A549 (cell line): ENCODE results near the gene COL28A1. TPM values are rescaled to one million over a fixed set of nuclear protein-coding genes. Genes with fewer than 3 reads are reported as not detected.

ENCODE experiments used
- ATAC-seq, 2 experiments: fragments of 200-7000 bp in 1 of 2; fragments of >200 bp in 1 of 2; cut with Nextera tagmentation in 1 of 2; cut with Tn5 transposase in 1 of 2; 3 replicates each; pipeline versions ENCODE4 v1.8.0 to v1.9.1; 2018 to 2020; ENCODE audit warnings: mild to moderate bottlenecking in 1 of 2, moderate library complexity in 1 of 2
- CTCF ChIA-PET: fragments of 300-600 bp; sonication (Branson Sonifier 250); formaldehyde crosslinking; extraction: SDS; loops from one replicate; lab custom pipeline; 2021; ENCODE audit warnings: antibody characterized with exemption, inconsistent platforms; lab: Yijun Ruan, JAX
- POLR2A ChIA-PET: fragments of 350-600 bp; formaldehyde crosslinking; extraction: SDS; loops from one replicate; lab custom pipeline; 2021; ENCODE audit warnings: antibody characterized with exemption, inconsistent platforms; lab: Yijun Ruan, JAX
- DNase-seq, 2 experiments: peaks; one replicate each; pipeline versions ENCODE4 v3.0.0 to v3.0.0-alpha.2; 2011 to 2016; ENCODE audit warnings: low read depth in 1 of 2, low spot score in 1 of 2
- FAIRE-seq: peaks from 2 replicates; lab custom pipeline; 2011; peaks lifted over from hg19 to GRCh38; lab: Jason Lieb, UNC
- H3K27ac ChIP-seq, 2 experiments: fragments of >200 bp; sonication (Bioruptor Twin); formaldehyde crosslinking; 3 replicates each; pipeline ENCODE4 v1.5.1; 2016 to 2017
- H3K4me1 ChIP-seq: fragments of >200 bp; sonication (Bioruptor Twin); formaldehyde crosslinking; 3 replicates; pipeline ENCODE4 v1.6.1; 2016
- H3K4me2 ChIP-seq: fragments of >200 bp; sonication (Bioruptor Twin); formaldehyde crosslinking; 3 replicates; pipeline ENCODE4 v1.6.1; 2016
- H3K4me3 ChIP-seq: fragments of >200 bp; sonication (Bioruptor Twin); formaldehyde crosslinking; 3 replicates; pipeline ENCODE4 v1.5.1; 2016
- H3K9me3 ChIP-seq: fragments of >200 bp; sonication (Bioruptor Twin); formaldehyde crosslinking; 3 replicates; pipeline ENCODE4 v1.6.1; 2016
- BHLHE40 ChIP-seq: IDR thresholded peaks from 2 replicates; pipeline ENCODE4 v1.6.1; 2012; ENCODE audit warnings: low read depth, low read length, inconsistent platforms
- CBX8 ChIP-seq: fragments of 200-600 bp; sonication (generic); IDR thresholded peaks from 2 replicates; pipeline ENCODE4 v1.6.1; 2016
- CHD2 ChIP-seq: fragments of 150-350 bp; IDR thresholded peaks from 2 replicates; pipeline ENCODE4 v1.6.1; 2014; ENCODE audit warnings: low read length; ENCODE audit not compliant: partially characterized antibody
- CHD4 ChIP-seq: fragments of 200-600 bp; sonication (generic); IDR thresholded peaks from 2 replicates; pipeline ENCODE4 v1.6.1; 2016; ENCODE audit warnings: antibody characterized with exemption, mild to moderate bottlenecking, borderline replicate concordance
- EHF ChIP-seq: fragments of 250-450 bp; sonication (Bioruptor Pico); IDR thresholded peaks from 2 replicates; pipeline ENCODE4 v1.5.0; 2020; ENCODE audit warnings: mild to moderate bottlenecking
- EHMT2 ChIP-seq: fragments of 200-600 bp; sonication (generic); IDR thresholded peaks from 2 replicates; pipeline ENCODE4 v1.6.1; 2016; ENCODE audit warnings: antibody characterized with exemption, low read depth, mild to moderate bottlenecking, moderate library complexity
- EP300 ChIP-seq, 2 experiments: fragments of >200 bp; sonication (Bioruptor Twin); formaldehyde crosslinking; IDR thresholded peaks; 2 replicates in 1 of 2; 3 replicates in 1 of 2; pipeline ENCODE4 v1.6.1; 2016 to 2017
- ESRRA ChIP-seq: fragments of 150-350 bp; IDR thresholded peaks from 2 replicates; pipeline ENCODE4 v1.6.1; 2014; ENCODE audit warnings: mild to moderate bottlenecking, low read length, borderline replicate concordance
- FOSB ChIP-seq: fragments of 250-450 bp; sonication (Bioruptor Pico); IDR thresholded peaks from 2 replicates; pipeline ENCODE4 v1.5.0; 2020; ENCODE audit warnings: mild to moderate bottlenecking, moderate library complexity
- FOSL2 ChIP-seq, 2 experiments: fragments of 450-650 bp in 1 of 2; fragments of >200 bp in 1 of 2; sonication (Bioruptor Twin) in 1 of 2; formaldehyde crosslinking; IDR thresholded peaks; 2 replicates each; pipeline versions ENCODE4 v1.5.0 to v1.6.1; 2016 to 2020; ENCODE audit warnings: mild to moderate bottlenecking in 1 of 2, moderate library complexity in 1 of 2
- FOXS1 ChIP-seq: fragments of 250-450 bp; sonication (Bioruptor Pico); IDR thresholded peaks from 2 replicates; pipeline ENCODE4 v1.5.0; 2020; ENCODE audit warnings: mild to moderate bottlenecking, moderate library complexity
- HEYL ChIP-seq: fragments of 250-450 bp; sonication (Bioruptor Pico); IDR thresholded peaks from 2 replicates; pipeline ENCODE4 v1.8.0; 2021; ENCODE audit warnings: mild to moderate bottlenecking, moderate library complexity
- HOXB13 ChIP-seq: fragments of 250-450 bp; sonication (Bioruptor Pico); IDR thresholded peaks from 2 replicates; pipeline ENCODE4 v1.5.0; 2020; ENCODE audit warnings: low read depth, mild to moderate bottlenecking, moderate library complexity
- HOXB5 ChIP-seq: fragments of 250-450 bp; sonication (Bioruptor Pico); IDR thresholded peaks from 2 replicates; pipeline ENCODE4 v1.5.0; 2020; ENCODE audit warnings: mild to moderate bottlenecking, moderate library complexity
- JUN ChIP-seq, 2 experiments: fragments of >200 bp; sonication (Bioruptor Twin); formaldehyde crosslinking; IDR thresholded peaks; 2 replicates in 1 of 2; 3 replicates in 1 of 2; pipeline ENCODE4 v1.6.1; 2016 to 2017
- JUNB ChIP-seq: fragments of >200 bp; sonication (Bioruptor Twin); formaldehyde crosslinking; IDR thresholded peaks from 2 replicates; pipeline ENCODE4 v1.6.1; 2016
- MAFK ChIP-seq: fragments of 450-650 bp; IDR thresholded peaks from 2 replicates; pipeline ENCODE4 v1.6.1; 2014; ENCODE audit not compliant: partially characterized antibody
- NFE2L2 ChIP-seq: fragments of 150-350 bp; conservative IDR thresholded peaks from 2 replicates; pipeline ENCODE4 v1.6.1; 2014; ENCODE audit warnings: low read length
- POLR2AphosphoS2 ChIP-seq: conservative IDR thresholded peaks from 2 replicates; pipeline ENCODE4 v1.6.1; 2012; ENCODE audit warnings: low read length, improper control_type of control experiment, inconsistent platforms
- RCOR1 ChIP-seq: fragments of 150-350 bp; IDR thresholded peaks from 2 replicates; pipeline ENCODE4 v1.6.1; 2014; ENCODE audit warnings: antibody characterized with exemption, low read length, low read depth
- RNF2 ChIP-seq: fragments of 200-600 bp; sonication (generic); IDR thresholded peaks from 2 replicates; pipeline ENCODE4 v1.6.1; 2016; ENCODE audit warnings: low read depth, mild to moderate bottlenecking, antibody characterized with exemption, moderate library complexity, borderline replicate concordance
- SREBF2 ChIP-seq: fragments of 450-650 bp; IDR thresholded peaks from 2 replicates; pipeline ENCODE4 v1.6.1; 2014; ENCODE audit warnings: mild to moderate bottlenecking, moderate library complexity
- ZC3H11A ChIP-seq: fragments of 450-650 bp; IDR thresholded peaks from 2 replicates; pipeline ENCODE4 v1.6.1; 2014; ENCODE audit warnings: antibody characterized with exemption, mild to moderate bottlenecking
- ZSCAN20 ChIP-seq: fragments of 250-450 bp; sonication (Bioruptor Pico); IDR thresholded peaks from 2 replicates; pipeline ENCODE4 v1.8.0; 2022; ENCODE audit warnings: mild to moderate bottlenecking, moderate library complexity
- WGBS: methylation state at CpG from one replicate; pipeline ENCODE4 v1.1.6; 2017; ENCODE audit errors: missing lambda C conversion rate; 5-methylcytosine and 5-hydroxymethylcytosine counted together
- polyA plus RNA-seq, 4 experiments: library from polyadenylated mRNA; depleted of rRNA in 3 of 4; stranded (reverse); fragments of >200 nt; fragmentation: RNase III in 1 of 4; extraction: RNeasy Plus Mini Kit Qiagen cat#74134 plus additional on column Dnase treatment in 1 of 4; gene quantifications; 2 replicates in 3 of 4; 3 replicates in 1 of 4; pipeline ENCODE4 v1.2.3, GENCODE V29; 2011 to 2017
- TF ChIP-seq, protein P1 (sequence below): fragments of >200 bp; sonication (Bioruptor Twin); formaldehyde crosslinking; IDR thresholded peaks from 3 replicates; pipeline ENCODE4 v1.5.1; 2016
- TF ChIP-seq, protein P2 (sequence below): fragments of 250-450 bp; sonication (Bioruptor Pico); IDR thresholded peaks from 2 replicates; pipeline ENCODE4 v1.5.0; 2020; ENCODE audit warnings: low read depth, mild to moderate bottlenecking, moderate library complexity
- TF ChIP-seq, protein P3 (sequence below): fragments of 200-600 bp; sonication (generic); IDR thresholded peaks from 2 replicates; pipeline ENCODE4 v1.6.1; 2016; ENCODE audit warnings: antibody characterized with exemption, mild to moderate bottlenecking, moderate library complexity
- TF ChIP-seq, protein P4 (sequence below): IDR thresholded peaks from 2 replicates; pipeline ENCODE4 v1.6.1; 2012

The COL28A1 gene
- polyA plus RNA-seq, 2 of the 4 experiments (the other 2 are of a cell fraction) = 0.08 to 0.17 TPM

DNA sequence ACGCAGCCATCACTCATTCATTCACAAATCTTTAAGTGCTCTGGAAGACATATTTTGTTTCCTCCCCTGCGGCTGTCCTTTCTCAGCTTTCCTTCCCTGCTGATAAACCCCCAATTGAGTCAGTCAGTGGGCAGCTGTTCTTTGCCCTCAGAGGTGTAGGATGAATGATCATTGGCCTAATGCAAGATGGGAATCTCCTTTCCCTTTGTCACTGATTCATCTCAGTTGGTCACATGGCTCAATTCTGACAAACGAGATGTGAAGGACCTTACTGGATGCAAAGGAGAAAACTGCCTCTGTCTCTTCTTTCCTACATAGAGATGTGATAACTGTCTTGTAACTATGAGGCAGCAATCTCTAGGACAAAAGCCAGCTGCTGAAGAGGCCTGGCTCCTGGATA is 44.6 kb downstream of the COL28A1 start:
- Histone ChIP-seq H3K27ac (peak overlapping the region; percentile 66 to 84), H3K4me1 (peaks cover 41% of the 10 kb centered on the region), H3K4me2 (peak overlapping the region; percentile 5; the same call in 1 of the 3 replicates), H3K4me3 (no peak overlapping the region), H3K9me3 (peaks cover 7% of the 10 kb centered on the region; the same call in 1 of the 3 replicates)
- TF ChIP-seq, protein P1, sequence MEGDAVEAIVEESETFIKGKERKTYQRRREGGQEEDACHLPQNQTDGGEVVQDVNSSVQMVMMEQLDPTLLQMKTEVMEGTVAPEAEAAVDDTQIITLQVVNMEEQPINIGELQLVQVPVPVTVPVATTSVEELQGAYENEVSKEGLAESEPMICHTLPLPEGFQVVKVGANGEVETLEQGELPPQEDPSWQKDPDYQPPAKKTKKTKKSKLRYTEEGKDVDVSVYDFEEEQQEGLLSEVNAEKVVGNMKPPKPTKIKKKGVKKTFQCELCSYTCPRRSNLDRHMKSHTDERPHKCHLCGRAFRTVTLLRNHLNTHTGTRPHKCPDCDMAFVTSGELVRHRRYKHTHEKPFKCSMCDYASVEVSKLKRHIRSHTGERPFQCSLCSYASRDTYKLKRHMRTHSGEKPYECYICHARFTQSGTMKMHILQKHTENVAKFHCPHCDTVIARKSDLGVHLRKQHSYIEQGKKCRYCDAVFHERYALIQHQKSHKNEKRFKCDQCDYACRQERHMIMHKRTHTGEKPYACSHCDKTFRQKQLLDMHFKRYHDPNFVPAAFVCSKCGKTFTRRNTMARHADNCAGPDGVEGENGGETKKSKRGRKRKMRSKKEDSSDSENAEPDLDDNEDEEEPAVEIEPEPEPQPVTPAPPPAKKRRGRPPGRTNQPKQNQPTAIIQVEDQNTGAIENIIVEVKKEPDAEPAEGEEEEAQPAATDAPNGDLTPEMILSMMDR = no peak
- TF ChIP-seq JUNB (no peak), FOSB (CRISPR knock-in tag) (no peak), HOXB5 (CRISPR knock-in tag) (no peak), EP300 (IDR thresholded peaks at IDR 0.05) (no peak), BHLHE40 (no peak), EHF (CRISPR knock-in tag) (no peak), SREBF2 (no peak), RNF2 (no peak), NFE2L2 (no peak), RCOR1 (no peak), JUN (IDR thresholded peaks at IDR 0.05) (no peak), CBX8 (no peak), ZSCAN20 (no peak), EHMT2 (no peak), CHD2 (no peak), ZC3H11A (no peak)
- TF ChIP-seq, protein P2, sequence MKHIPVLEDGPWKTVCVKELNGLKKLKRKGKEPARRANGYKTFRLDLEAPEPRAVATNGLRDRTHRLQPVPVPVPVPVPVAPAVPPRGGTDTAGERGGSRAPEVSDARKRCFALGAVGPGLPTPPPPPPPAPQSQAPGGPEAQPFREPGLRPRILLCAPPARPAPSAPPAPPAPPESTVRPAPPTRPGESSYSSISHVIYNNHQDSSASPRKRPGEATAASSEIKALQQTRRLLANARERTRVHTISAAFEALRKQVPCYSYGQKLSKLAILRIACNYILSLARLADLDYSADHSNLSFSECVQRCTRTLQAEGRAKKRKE (CRISPR knock-in tag) = no peak
- TF ChIP-seq, protein P3, sequence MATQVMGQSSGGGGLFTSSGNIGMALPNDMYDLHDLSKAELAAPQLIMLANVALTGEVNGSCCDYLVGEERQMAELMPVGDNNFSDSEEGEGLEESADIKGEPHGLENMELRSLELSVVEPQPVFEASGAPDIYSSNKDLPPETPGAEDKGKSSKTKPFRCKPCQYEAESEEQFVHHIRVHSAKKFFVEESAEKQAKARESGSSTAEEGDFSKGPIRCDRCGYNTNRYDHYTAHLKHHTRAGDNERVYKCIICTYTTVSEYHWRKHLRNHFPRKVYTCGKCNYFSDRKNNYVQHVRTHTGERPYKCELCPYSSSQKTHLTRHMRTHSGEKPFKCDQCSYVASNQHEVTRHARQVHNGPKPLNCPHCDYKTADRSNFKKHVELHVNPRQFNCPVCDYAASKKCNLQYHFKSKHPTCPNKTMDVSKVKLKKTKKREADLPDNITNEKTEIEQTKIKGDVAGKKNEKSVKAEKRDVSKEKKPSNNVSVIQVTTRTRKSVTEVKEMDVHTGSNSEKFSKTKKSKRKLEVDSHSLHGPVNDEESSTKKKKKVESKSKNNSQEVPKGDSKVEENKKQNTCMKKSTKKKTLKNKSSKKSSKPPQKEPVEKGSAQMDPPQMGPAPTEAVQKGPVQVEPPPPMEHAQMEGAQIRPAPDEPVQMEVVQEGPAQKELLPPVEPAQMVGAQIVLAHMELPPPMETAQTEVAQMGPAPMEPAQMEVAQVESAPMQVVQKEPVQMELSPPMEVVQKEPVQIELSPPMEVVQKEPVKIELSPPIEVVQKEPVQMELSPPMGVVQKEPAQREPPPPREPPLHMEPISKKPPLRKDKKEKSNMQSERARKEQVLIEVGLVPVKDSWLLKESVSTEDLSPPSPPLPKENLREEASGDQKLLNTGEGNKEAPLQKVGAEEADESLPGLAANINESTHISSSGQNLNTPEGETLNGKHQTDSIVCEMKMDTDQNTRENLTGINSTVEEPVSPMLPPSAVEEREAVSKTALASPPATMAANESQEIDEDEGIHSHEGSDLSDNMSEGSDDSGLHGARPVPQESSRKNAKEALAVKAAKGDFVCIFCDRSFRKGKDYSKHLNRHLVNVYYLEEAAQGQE = no peak
- POLR2A ChIA-PET = no interaction called here
- FAIRE-seq = no peak
- peak in 1 of 2 experiments; percentile 10 for DNase-seq
- CTCF ChIA-PET = interaction anchor here (0.9 to 1.4 kb wide), 2 partner anchors 38 to 66 kb away, joined by 3 read pairs; no protein-coding TSS in a partner anchor
- WGBS = 89% methylated on average over 3 of the region's 3 CpGs
- ATAC-seq = no peak

DNA sequence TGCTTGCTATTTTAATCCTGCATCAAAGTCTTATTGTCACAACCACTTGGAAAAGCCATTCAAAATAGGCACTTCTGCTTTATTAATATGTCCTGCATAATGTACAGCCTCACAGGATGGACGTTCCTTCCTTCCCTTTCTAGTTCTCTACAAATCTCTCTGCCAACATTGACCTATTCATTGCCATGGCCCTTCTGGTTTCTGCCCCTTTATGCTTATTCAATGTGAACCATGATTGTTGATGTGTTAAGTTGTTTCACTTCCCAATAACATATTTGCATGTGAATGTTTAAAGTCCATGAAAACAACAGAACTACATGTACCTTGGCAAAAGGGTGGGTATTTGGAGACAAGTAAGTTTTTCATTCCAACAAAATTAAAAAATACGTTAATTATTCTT is 45.7 kb downstream of the COL28A1 start:
- Histone ChIP-seq H3K4me2 (0 out of 3 replicates have a peak overlapping the region, but pooled peaks have one; percentile 11), H3K9me3 (peaks cover 14% of the 10 kb centered on the region; the same call in 2 of the 3 replicates), H3K27ac (peak overlapping the region; percentile 45 to 84; a peak in 4 of 6 replicates), H3K4me3 (no peak overlapping the region), H3K4me1 (peaks cover 41% of the 10 kb centered on the region)
- ATAC-seq (no peak), DNase-seq (no peak), FAIRE-seq (no peak)
- WGBS = 70% methylated on average over 2 of the region's 2 CpGs
- ChIA-PET POLR2A (no interaction called here), CTCF (interaction anchor here (0.9 to 1.5 kb wide), 2 partner anchors 9 to 65 kb away, joined by 3 to 4 read pairs; no protein-coding TSS in a partner anchor)
- no peak for TF ChIP-seq ESRRA
- no peak for TF ChIP-seq FOXS1 (CRISPR knock-in tag)
- no peak for TF ChIP-seq CHD2
- TF ChIP-seq POLR2AphosphoS2 = no peak
- TF ChIP-seq RCOR1 = no peak
- TF ChIP-seq ZC3H11A = no peak
- TF ChIP-seq, protein P4, sequence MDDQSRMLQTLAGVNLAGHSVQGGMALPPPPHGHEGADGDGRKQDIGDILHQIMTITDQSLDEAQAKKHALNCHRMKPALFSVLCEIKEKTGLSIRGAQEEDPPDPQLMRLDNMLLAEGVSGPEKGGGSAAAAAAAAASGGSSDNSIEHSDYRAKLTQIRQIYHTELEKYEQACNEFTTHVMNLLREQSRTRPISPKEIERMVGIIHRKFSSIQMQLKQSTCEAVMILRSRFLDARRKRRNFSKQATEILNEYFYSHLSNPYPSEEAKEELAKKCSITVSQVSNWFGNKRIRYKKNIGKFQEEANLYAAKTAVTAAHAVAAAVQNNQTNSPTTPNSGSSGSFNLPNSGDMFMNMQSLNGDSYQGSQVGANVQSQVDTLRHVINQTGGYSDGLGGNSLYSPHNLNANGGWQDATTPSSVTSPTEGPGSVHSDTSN = no peak
- no peak for TF ChIP-seq NFE2L2
- no peak for TF ChIP-seq MAFK
- no peak for TF ChIP-seq HOXB13 (CRISPR knock-in tag)
- TF ChIP-seq FOSL2 (IDR thresholded peaks at IDR 0.05) = no peak
- TF ChIP-seq FOSL2 (CRISPR knock-in tag; IDR thresholded peaks at IDR 0.05) = no peak
- TF ChIP-seq CHD4 = no peak
- TF ChIP-seq HEYL (CRISPR knock-in tag) = no peak
